HepG2 (cell line): ENCODE results near the gene MYOM1. TPM values are rescaled to one million over a fixed set of nuclear protein-coding genes. Genes with fewer than 3 reads are reported as not detected.

Experiments
- AKAP8 ChIP-seq: sonication (generic); formaldehyde crosslinking; IDR thresholded peaks from 2 replicates; pipeline ENCODE4 v1.5.1; 2020; ENCODE audit warnings: mild to moderate bottlenecking, missing genetic modification reagents
- BCL6 ChIP-seq: IDR thresholded peaks from 2 replicates; pipeline ENCODE4 v1.6.1; 2016; ENCODE audit warnings: missing genetic modification reagents, missing compliant biosample characterization
- PHF5A ChIP-seq: IDR thresholded peaks from one replicate; pipeline ENCODE4 v1.6.1; 2018; ENCODE audit warnings: low read depth, missing genetic modification reagents; ENCODE audit not compliant: unreplicated experiment
- POLR2AphosphoS5 ChIP-seq: IDR thresholded peaks from 2 replicates; pipeline ENCODE4 v1.6.1; 2012; ENCODE audit warnings: low read depth, low read length
- RAD51 ChIP-seq: fragments of 450-650 bp; IDR thresholded peaks from 2 replicates; pipeline ENCODE4 v1.6.1; 2016; ENCODE audit warnings: borderline replicate concordance
- RELA ChIP-seq: sonication (generic); formaldehyde crosslinking; IDR thresholded peaks from 2 replicates; pipeline ENCODE4 v1.4.0; 2020; ENCODE audit warnings: missing genetic modification reagents
- SMARCC2 ChIP-seq: fragments of 450-650 bp; IDR thresholded peaks from 2 replicates; pipeline ENCODE4 v1.6.1; 2017; ENCODE audit warnings: antibody characterized with exemption, mild to moderate bottlenecking
- STAT5B ChIP-seq: sonication (generic); formaldehyde crosslinking; IDR thresholded peaks from 2 replicates; pipeline ENCODE4 v1.4.0; 2020; ENCODE audit warnings: missing genetic modification reagents
- XBP1 ChIP-seq: sonication (generic); formaldehyde crosslinking; IDR thresholded peaks from 2 replicates; pipeline ENCODE4 v1.5.0; 2020; ENCODE audit warnings: missing genetic modification reagents
- ZBTB38 ChIP-seq: sonication (generic); formaldehyde crosslinking; IDR thresholded peaks from 2 replicates; pipeline ENCODE4 v1.5.1; 2020; ENCODE audit warnings: mild to moderate bottlenecking, missing genetic modification reagents
- ZNF124 ChIP-seq: sonication (generic); formaldehyde crosslinking; IDR thresholded peaks from 2 replicates; pipeline ENCODE4 v1.4.0; 2020; ENCODE audit warnings: missing genetic modification reagents
- ZNF564 ChIP-seq: sonication (generic); formaldehyde crosslinking; IDR thresholded peaks from 2 replicates; pipeline ENCODE4 v1.8.1; 2023; ENCODE audit warnings: mild to moderate bottlenecking, missing genetic modification reagents
- ZNF781 ChIP-seq: sonication (generic); formaldehyde crosslinking; IDR thresholded peaks from 2 replicates; pipeline ENCODE4 v1.5.1; 2020; ENCODE audit warnings: borderline replicate concordance, mild to moderate bottlenecking, missing genetic modification reagents; ENCODE audit errors: not compliant biosample characterization
- polyA plus RNA-seq, 8 experiments: library from polyadenylated mRNA; depleted of rRNA in 3 of 8; stranded (reverse) in 7 of 8; unstranded in 1 of 8; fragments of >200 nt; fragmentation: Illumina TruSeq in 4 of 8; extraction: Trizol in 4 of 8; gene quantifications; 2 replicates each; pipeline versions ENCODE4 v1.2.1 to v1.2.3, GENCODE V29; 2011 to 2016; ENCODE audit warnings: low read depth in 4 of 8, missing spikeins in 1 of 8, mixed read lengths in 1 of 8; ENCODE audit not compliant: insufficient read depth in 1 of 8
- total RNA-seq, 5 experiments: library from RNA; depleted of rRNA; stranded (reverse); fragments of >200 nt; fragmentation: Illumina TruSeq; extraction: Trizol; gene quantifications; 2 replicates each; pipeline ENCODE4 v1.2.3, GENCODE V29; 2016; ENCODE audit warnings: low read depth in 1 of 5
- TF ChIP-seq, protein P1 (sequence below): IDR thresholded peaks from 2 replicates; pipeline ENCODE4 v1.6.1; 2016; ENCODE audit warnings: mild to moderate bottlenecking, missing biosample characterization, missing genetic modification reagents
- TF ChIP-seq, protein P2 (sequence below): sonication (generic); formaldehyde crosslinking; IDR thresholded peaks from 2 replicates; pipeline ENCODE4 v1.5.1; 2020; ENCODE audit warnings: missing genetic modification reagents, mild to moderate bottlenecking, borderline replicate concordance
- TF ChIP-seq, protein P3 (sequence below): sonication (generic); formaldehyde crosslinking; IDR thresholded peaks from 2 replicates; pipeline ENCODE4 v1.5.0; 2020; ENCODE audit warnings: missing genetic modification reagents, mild to moderate bottlenecking, borderline replicate concordance
- TF ChIP-seq, protein P4 (sequence below): sonication (generic); formaldehyde crosslinking; IDR thresholded peaks from 2 replicates; pipeline ENCODE4 v1.5.1; 2020; ENCODE audit warnings: missing genetic modification reagents, mild to moderate bottlenecking, borderline replicate concordance
- TF ChIP-seq, protein P5 (sequence below): sonication (generic); formaldehyde crosslinking; conservative IDR thresholded peaks from 2 replicates; pipeline ENCODE4 v1.4.0; 2020; ENCODE audit warnings: missing genetic modification reagents
- TF ChIP-seq, protein P6 (sequence below): sonication (generic); formaldehyde crosslinking; IDR thresholded peaks from 2 replicates; pipeline ENCODE4 v1.8.1; 2023; ENCODE audit warnings: mild to moderate bottlenecking, missing genetic modification reagents, borderline replicate concordance
- TF ChIP-seq, protein P7 (sequence below): sonication (generic); formaldehyde crosslinking; IDR thresholded peaks from 2 replicates; pipeline ENCODE4 v1.8.0; 2022; ENCODE audit warnings: mild to moderate bottlenecking, missing genetic modification reagents

The MYOM1 gene
- total and polyA plus RNA-seq, 2 of the 13 experiments (the other 11 are each of a cell fraction or from before 2014, with no cell fraction given), result 0.46 to 0.98 TPM

DNA sequence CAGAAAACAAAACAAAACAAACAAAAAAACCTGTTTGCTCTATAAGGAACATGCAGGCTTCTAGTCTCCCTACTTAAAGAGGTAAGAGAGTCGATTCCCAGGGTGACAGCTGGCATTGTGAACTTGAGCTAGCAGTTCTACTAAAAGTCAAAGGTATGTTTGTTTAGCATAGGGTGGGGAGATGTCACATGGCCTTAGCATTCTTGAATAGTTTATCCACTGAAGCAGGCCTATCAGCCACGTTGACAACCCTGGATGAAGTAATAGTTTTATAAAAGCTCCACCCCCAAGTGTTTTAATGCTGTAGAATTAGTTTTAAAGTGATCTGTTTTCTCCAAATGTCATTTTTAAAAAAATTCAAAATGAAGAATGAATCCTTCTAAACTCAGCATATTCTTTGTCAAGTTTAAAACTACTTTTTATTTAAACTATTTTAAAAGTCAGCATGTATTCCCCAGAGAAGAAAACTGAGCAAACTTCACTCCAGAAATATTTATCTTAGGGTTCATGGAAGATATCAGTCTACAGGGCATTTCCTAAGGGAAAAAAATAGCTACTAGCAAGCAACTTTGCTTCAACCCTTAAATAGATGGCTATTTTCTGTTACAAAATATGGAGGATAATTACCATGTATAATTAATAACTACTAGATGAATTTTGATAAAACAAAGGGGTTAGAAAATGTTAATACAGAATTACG is 1.7 kb downstream of the MYOM1 start (continued):
- TF ChIP-seq, protein P1, sequence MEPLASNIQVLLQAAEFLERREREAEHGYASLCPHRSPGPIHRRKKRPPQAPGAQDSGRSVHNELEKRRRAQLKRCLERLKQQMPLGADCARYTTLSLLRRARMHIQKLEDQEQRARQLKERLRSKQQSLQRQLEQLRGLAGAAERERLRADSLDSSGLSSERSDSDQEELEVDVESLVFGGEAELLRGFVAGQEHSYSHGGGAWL, result no peak
- no peak for TF ChIP-seq STAT5B (CRISPR knock-in tag)
- TF ChIP-seq ZNF781 (CRISPR knock-in tag), result no peak
- TF ChIP-seq ZBTB38 (CRISPR knock-in tag), result no peak
- TF ChIP-seq, protein P2, sequence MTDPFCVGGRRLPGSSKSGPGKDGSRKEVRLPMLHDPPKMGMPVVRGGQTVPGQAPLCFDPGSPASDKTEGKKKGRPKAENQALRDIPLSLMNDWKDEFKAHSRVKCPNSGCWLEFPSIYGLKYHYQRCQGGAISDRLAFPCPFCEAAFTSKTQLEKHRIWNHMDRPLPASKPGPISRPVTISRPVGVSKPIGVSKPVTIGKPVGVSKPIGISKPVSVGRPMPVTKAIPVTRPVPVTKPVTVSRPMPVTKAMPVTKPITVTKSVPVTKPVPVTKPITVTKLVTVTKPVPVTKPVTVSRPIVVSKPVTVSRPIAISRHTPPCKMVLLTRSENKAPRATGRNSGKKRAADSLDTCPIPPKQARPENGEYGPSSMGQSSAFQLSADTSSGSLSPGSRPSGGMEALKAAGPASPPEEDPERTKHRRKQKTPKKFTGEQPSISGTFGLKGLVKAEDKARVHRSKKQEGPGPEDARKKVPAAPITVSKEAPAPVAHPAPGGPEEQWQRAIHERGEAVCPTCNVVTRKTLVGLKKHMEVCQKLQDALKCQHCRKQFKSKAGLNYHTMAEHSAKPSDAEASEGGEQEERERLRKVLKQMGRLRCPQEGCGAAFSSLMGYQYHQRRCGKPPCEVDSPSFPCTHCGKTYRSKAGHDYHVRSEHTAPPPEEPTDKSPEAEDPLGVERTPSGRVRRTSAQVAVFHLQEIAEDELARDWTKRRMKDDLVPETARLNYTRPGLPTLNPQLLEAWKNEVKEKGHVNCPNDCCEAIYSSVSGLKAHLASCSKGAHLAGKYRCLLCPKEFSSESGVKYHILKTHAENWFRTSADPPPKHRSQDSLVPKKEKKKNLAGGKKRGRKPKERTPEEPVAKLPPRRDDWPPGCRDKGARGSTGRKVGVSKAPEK (CRISPR knock-in tag), result no peak
- TF ChIP-seq ZNF124 (CRISPR knock-in tag), result no peak
- peak; percentile 83 for TF ChIP-seq BCL6
- no peak for TF ChIP-seq AKAP8 (CRISPR knock-in tag)
- no peak for TF ChIP-seq ZNF564 (CRISPR knock-in tag)
- TF ChIP-seq SMARCC2, result no peak
- TF ChIP-seq, protein P3, sequence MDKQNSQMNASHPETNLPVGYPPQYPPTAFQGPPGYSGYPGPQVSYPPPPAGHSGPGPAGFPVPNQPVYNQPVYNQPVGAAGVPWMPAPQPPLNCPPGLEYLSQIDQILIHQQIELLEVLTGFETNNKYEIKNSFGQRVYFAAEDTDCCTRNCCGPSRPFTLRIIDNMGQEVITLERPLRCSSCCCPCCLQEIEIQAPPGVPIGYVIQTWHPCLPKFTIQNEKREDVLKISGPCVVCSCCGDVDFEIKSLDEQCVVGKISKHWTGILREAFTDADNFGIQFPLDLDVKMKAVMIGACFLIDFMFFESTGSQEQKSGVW (CRISPR knock-in tag), result no peak
- 0 out of 2 replicates have a peak, but pooled peaks have one; percentile 24 for TF ChIP-seq POLR2AphosphoS5
- no peak for TF ChIP-seq RELA (CRISPR knock-in tag)
- peak; percentile 52 for TF ChIP-seq PHF5A (CRISPR knock-in tag)
- peak; percentile 56; the same call in 1 of the 2 replicates for TF ChIP-seq RAD51
- TF ChIP-seq, protein P4, sequence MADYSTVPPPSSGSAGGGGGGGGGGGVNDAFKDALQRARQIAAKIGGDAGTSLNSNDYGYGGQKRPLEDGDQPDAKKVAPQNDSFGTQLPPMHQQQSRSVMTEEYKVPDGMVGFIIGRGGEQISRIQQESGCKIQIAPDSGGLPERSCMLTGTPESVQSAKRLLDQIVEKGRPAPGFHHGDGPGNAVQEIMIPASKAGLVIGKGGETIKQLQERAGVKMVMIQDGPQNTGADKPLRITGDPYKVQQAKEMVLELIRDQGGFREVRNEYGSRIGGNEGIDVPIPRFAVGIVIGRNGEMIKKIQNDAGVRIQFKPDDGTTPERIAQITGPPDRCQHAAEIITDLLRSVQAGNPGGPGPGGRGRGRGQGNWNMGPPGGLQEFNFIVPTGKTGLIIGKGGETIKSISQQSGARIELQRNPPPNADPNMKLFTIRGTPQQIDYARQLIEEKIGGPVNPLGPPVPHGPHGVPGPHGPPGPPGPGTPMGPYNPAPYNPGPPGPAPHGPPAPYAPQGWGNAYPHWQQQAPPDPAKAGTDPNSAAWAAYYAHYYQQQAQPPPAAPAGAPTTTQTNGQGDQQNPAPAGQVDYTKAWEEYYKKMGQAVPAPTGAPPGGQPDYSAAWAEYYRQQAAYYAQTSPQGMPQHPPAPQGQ, result no peak
- TF ChIP-seq, protein P5, sequence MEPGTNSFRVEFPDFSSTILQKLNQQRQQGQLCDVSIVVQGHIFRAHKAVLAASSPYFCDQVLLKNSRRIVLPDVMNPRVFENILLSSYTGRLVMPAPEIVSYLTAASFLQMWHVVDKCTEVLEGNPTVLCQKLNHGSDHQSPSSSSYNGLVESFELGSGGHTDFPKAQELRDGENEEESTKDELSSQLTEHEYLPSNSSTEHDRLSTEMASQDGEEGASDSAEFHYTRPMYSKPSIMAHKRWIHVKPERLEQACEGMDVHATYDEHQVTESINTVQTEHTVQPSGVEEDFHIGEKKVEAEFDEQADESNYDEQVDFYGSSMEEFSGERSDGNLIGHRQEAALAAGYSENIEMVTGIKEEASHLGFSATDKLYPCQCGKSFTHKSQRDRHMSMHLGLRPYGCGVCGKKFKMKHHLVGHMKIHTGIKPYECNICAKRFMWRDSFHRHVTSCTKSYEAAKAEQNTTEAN (CRISPR knock-in tag), result 0 out of 2 replicates have a peak, but pooled peaks have one; percentile 43
- TF ChIP-seq, protein P6, sequence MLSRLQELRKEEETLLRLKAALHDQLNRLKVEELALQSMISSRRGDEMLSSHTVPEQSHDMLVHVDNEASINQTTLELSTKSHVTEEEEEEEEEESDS (CRISPR knock-in tag), result no peak
- TF ChIP-seq XBP1 (CRISPR knock-in tag), result no peak
- TF ChIP-seq, protein P7, sequence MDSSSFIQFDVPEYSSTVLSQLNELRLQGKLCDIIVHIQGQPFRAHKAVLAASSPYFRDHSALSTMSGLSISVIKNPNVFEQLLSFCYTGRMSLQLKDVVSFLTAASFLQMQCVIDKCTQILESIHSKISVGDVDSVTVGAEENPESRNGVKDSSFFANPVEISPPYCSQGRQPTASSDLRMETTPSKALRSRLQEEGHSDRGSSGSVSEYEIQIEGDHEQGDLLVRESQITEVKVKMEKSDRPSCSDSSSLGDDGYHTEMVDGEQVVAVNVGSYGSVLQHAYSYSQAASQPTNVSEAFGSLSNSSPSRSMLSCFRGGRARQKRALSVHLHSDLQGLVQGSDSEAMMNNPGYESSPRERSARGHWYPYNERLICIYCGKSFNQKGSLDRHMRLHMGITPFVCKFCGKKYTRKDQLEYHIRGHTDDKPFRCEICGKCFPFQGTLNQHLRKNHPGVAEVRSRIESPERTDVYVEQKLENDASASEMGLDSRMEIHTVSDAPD (CRISPR knock-in tag), result no peak
